Inflammatory macrophage treated with lipopolysaccharide for 4 hours (primary cell): Measurements from ENCODE around the gene SLC12A4.
A peak's percentile ranks its signal among the peaks of the same experiment; 100 is the strongest.

ENCODE experiments used
- DNase-seq: peaks from one replicate; pipeline ENCODE4 v3.0.0-alpha.2; 2020

SLC12A4 gene

DNA sequence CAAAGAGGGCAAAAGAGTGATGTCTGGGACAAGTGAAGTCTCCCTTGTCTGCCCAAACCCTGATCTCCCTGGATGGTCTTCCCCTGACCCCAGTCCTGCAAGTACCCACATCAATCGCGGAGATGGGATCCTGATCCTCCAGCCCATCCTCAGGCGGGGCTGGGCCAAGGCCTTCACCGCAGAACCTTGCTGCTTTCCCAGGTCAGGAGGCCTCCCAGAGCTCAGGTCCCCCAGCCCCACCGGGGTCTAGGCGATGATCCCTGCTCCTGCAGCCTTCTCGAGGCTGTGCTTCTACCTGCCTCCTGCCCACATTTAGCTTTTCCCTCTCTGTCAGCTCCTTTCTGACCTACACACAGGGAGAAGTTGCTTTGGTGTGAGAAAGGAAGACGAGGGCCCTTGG is 6.3 kb downstream of the SLC12A4 start:
- no peak for DNase-seq

DNA sequence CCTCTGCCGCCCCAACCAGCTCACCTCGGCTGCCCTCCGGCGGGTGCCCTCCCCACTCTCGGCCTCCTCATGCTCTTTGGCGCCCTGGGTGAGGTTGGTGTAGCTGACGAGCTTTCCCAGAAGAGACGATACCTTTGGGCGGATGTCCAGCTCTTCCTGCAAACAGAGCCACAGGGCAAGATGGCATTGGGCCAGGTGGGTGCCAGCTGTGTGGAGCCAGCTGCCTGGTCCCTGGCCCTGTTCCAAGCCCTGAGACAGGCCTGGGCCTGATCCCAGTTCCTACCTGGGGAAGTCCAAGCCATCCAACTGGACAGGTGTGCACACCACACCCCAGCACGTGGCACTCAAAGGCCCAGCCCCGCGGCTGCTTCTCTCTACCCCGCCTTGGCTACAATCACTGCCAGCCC is 6.9 kb downstream of the SLC12A4 start:
- no peak for DNase-seq

DNA sequence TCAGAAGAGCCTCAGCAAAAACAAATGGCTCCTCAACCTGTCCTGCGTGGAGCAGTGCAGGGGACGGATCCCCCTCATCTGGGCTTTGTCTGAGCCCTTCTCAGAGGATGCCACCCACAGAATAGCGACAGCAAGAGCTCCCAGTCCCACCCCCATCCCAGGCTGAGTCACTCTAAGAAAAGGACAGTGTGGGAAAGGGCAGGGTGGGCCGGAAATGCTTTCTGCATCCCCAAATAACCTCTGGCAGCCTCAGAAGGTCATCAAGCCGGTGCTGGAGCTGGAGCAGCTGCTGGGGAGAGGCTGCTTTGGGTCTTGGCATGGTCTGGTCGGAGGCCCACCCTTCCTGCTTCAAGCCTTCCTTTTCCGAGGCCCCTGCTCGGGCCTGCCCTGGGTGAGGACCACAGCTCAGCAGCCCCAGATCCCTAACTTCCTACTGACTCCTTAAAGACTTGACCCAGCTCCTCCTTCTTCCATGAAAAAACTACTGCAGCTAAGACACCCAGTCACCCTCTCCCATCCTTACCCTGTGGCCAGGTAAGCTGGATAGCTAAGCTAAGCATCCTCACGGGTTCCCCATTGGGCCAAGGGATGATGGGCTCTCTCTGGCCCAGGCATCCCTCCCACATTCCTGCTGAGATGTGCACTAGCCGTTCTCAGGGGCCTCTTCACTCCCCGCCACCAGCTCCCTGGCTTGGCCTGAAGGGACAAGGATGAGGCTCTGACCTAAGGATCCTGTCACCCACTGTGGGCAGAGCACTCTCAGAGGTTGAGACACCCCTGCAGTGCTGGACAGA is 8.7 kb downstream of the SLC12A4 start:
- DNase-seq: no peak

DNA sequence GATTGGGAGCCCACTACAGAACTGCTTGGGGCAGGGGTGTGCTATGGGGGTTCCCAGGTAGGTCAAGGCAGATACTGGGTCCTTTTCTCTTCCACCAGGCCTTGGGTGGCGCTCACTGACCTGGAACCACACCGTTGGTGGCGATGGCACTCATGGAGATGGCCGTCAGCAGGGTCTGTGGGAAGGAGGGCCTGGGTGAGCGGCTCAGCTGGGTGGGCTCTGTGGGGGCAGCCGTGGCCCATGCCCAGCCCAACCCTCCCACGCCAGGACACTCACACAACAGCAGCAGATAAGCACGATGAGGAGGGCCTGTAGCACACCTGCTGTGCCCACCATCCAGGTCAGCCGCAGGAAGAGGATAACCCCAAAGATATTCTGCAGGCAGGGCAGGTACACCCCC is 10.8 kb downstream of the SLC12A4 start:
- no peak for DNase-seq

DNA sequence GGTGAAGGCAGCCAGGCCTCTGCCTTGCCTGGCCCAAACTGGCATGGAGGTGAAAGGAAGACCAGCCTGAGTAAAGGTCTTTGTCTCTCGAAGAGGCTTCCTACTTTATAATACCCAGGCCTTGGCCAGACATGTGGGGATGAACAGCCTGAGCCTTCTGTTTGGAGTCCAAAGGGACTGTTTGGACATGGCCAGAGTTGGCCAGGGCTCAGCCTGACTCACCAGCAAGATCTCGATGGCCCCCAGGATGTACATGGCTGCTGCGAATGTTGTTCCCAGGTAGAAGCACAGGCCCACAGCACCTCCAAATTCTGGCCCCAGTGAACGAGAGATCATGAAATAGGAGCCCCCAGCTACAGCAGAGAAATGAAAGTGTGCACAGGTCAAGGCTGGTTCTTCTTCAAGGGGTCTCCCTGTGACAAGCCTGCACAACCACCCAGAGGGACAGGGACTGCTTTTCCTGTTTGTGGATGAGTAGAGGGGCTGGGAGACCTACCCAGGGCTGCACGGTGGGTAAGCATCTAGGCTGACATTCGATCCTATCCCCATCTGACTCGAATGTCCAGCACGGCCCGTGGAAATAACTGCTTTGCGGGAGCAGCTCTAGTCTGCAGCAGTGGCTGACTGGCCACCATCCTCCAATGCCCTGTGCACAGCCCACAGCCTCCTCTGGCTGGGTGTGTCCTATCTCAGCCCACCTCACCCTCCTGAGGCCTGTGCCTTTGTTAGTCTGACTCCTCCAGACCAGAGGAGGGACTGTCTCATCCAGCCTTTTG is 13.8 kb downstream of the SLC12A4 start:
- DNase-seq: no peak

DNA sequence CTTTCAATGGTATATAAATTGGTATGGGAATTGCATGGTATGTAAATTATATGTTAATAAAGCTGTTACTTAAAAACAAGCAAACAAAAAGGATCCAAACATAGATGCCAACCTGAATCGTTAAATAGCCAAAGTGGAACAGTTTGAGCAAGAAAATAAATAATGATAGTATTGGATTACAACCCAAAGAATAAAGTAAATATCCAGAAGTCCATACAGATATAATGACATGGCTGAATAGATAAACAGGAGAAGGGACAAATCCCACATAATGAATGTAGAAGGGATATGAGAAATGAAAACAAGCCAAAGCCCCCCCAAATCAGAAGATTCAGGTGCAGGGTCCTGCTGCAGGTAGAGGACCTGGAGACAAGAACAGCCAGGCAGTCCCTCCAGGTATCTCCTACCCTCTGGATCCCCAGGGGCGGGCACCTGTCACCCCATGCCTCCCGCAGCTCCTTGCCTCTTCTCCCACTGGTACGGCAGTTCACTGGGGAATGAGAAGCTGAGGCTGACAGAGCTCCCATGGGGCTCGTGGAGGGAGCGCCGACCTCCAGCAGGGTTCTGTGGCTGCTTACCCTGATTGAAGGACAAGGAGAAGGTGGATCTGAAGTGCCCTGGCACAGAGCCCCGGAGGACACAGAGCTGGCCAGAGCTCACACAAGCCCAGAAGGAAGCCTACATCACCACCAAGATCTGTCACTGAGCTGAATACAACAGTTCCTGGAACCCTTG is 14.6 kb downstream of the SLC12A4 start:
- no peak for DNase-seq

DNA sequence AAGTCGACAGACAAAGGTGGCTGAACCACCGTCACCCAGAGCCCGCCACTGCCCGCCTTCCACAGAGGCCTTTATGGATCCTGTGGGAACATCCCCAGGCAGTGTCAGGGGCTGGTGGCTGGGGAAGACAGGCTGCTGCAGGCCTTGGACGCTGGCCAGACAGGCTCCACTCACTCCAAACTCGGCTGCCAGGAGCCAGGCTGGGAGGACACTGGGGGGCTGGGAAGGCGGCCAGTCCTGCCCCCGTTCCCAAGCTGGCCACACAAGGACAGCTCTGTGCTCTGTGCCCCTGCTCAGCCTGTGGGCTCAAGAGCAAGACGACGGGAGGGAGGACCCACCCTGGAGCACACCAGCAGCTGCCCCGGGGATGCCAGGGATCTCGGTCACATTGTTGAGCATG is 17.0 kb downstream of the SLC12A4 start:
- no peak for DNase-seq

DNA sequence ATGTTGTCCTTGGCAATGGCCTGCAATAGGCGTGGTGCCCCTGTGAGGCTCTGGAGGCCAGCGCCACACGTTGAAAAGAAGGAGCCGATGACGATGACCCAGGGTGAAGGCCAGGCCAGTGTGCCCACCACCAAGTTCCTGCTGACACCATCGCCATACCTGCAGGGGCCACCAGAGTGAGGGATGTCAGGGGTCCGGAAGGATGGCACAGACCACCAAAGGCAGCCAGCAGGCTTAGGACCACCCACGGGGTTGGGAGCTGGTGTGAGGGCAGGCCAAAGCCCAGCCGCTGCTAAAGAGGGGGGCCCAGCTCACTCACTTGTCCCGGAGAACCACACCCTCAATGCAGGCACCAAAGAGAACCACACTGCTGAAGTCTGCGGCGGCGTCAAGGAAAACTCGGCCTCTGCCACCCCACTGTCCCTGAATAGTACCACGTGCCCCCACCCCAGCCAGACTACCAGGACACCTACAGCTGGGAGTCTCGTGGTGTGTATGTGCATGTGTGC is 18.0 kb downstream of the SLC12A4 start:
- DNase-seq: no peak

DNA sequence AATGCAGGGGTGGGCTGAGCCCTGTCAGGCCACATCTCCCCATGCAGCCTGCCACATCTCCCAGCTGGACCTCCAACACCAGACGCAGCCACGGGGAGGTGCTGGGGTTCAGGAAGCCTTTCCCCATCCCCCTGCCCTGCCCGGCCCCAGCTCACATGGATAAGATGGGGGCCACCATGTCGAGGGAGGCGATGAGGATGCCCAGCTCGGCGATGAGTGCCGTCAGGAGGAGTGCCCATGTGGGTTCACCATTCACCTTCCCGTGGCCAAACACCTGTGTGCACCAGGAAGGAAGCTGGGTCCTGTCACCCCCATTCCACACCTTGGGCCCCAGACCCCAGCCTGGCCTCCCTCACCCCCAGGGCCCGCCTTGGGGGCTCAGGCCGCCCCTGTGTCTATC is 18.8 kb downstream of the SLC12A4 start:
- DNase-seq: no peak

DNA sequence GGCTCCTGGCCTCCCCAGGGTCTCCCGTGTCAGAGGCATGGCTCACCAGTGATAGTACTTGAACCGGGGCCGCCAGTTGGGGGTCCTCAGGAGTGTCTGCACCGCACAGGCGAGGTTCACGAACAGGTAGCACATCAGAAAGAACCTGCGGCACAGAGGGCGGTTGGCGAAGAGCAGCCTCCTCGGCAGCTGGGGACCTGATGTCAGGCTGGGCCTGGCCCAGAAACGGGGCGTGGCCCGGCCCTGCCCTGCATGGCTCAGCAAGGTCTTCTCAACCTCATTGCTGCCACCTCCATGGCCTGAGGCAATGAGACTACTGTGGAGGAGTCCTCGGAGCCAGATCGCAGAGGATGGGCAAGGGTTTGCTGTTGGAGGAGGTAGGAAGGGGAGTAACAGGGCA is 20.4 kb downstream of the SLC12A4 start:
- no peak for DNase-seq

DNA sequence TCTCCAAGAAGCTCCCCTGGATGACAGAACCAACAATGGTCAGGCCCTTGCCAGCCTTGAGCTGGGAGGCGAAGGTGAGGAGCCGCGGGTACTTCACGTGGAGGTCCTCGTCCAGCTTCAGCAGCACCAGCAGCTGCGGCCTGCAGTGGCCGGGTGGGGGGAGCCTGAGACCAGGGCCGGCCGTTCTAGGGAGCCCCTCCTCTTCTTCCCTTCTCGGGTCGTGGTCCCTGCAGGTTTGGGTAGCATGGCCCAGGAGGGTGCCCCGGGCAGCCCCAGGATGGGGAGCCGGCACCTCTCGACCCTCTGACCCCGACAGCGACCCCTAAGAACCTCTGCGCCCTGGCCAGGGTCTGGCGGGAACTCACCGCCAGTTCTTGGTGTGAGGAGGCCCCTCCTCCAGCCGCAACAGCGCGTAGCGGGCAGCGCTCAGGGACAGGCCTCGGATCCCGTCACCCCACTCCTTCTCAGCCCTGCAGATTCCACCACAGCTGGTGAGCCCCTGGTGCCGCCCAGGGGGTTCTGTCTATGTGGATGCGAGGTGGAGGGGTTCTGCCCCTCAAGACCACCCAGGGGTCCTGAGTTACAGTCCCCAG is 21.4 kb downstream of the SLC12A4 start:
- no peak for DNase-seq

DNA sequence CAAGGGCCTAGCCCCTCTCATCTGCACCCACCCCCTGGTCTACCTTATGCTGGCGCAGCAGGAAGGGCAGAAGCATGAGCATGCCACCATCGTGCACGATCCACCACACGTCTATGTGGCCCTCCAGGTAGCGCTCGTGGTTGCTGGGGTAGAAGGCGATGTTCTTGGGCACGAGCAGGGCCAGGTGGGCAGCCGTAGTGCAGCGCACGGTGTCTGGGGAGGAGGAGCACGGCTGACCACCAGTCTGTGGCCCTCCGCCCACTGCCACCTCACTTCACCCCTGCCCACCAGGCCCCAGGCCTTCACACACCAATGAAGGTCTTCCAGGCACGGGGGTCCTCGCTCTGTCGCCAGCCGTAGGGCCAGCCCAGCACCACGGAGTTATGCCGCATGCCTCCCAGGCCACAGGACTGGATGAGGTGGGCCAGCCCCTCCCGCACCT is 22.3 kb downstream of the SLC12A4 start:
- DNase-seq: no peak

DNA sequence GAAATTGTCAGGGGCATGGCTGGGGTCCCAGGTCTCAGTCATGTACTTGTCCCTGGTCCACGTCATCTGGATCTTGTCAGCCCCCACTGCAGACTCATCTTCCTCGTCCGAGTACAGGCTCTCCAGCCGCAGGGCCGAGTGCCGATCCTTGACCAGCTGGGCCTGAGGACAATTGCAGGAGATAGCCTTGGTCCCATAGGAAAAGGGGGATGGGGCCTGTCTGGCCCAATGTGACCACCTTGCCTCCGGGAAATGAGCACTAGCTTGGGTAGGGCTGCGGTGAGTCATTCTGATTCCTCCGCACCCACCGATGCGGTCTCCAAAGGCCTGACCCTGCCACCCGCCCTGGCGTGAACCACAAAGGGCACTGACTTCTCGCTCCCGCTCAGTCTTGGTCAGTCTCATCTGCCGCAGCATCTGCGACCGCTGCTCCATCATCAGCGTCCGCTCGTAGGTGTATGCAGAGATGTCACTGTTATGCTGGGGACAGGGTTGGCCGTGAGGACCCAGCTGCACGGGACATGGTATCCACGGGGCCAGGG is 23.0 kb downstream of the SLC12A4 start:
- DNase-seq: no peak

DNA sequence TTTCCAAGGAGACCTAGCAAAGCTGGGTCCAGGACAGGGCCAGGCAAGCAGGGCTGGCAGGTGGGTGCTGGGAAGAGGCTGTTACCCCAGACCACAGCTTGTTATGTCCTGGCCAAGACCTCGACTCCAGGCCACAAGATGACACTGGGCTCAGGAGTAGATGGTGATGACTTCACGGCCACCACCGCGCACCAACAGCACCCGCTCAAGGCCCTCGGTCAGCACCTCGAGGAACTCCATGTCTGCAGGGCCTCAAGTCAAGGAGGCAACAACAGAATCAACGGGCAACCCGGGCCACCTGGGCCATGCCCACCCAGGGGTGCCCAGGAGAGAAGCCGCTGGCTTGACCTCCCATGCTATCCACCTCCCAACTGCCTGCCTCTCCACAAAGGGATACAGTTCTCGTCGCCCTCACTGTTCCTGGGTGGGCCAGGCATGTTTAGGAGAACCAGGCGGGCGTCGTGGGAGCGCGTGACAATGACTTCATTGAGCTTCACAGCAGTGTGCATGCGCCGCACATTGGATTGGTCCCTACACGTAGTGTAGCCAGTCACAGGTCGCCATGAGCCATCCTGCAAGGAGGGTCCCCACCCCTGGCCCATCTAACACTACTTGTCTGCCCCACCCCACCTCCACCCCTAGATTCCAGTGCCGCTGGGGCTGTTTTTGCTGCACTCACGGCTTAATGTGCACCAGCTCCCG is 23.6 kb downstream of the SLC12A4 start:
- DNase-seq: no peak

DNA sequence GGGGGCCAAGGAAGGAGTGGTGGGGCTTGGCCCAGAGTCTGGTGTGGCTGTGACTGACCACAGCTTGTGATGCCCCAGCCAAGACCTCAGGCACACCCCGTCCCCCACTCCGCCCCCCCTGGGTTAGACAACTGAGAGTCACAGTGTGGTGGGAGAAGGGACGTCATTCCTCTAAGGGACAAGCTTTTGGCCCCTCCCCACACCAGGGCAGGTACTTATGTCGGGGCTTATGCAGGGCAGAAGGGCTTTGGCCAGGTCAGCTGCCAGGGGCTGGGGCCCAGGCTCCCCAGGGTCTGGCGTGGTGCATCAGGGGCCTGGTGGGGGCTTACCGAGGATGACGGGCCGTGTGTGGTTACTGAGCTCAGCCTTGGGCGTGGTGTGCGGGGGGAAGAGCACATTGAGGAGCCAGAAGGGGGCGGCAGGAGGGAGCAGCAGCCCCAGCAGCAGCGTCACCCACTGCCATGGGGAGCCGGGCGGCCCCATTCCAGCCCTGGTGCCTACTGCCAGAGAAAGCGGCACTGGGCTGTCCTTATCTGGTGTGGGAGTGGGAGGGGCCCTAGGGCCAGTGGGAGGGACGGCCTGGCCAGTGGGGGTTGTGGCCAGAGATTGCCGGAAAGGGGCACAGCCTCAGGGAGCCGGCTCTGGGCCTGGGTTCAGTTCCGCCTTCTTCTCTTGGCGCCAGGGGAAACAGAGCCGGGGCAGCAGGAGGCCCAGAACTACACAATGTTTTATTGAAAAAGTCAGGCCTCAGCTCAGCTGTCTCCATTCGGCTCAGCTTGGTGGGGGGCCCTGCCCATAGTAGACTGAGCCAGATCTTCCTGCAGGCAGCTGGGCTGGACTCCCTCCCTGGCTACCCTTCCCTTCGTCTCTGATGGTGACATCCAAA is 24.6 kb downstream of the SLC12A4 start, which contains the start of gene LCAT:
Gene LCAT, minus strand, starts transcription at position 502 of the 886 bp plus-strand sequence. Its CDS starts 19 bp downstream, at position 483.
- DNase-seq: no peak

DNA sequence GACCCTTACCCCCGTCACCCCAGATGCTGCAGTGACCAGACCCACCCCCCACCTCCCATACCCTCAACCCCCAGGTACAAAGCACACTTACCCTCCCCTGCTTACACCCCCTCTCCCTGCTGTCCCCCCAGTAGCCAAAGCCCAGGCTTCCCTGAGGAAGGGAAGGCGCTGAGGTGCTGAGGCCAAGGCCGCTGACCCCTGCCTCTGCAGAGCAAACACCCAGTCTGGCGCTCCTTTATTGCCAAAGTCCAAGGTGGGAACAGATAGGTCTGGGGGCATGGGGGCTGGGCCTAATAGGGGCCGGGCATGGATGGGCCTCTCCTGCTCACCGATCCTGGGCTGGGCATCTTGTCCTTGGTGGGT is 25.2 kb downstream of the SLC12A4 start:
- DNase-seq: no peak

DNA sequence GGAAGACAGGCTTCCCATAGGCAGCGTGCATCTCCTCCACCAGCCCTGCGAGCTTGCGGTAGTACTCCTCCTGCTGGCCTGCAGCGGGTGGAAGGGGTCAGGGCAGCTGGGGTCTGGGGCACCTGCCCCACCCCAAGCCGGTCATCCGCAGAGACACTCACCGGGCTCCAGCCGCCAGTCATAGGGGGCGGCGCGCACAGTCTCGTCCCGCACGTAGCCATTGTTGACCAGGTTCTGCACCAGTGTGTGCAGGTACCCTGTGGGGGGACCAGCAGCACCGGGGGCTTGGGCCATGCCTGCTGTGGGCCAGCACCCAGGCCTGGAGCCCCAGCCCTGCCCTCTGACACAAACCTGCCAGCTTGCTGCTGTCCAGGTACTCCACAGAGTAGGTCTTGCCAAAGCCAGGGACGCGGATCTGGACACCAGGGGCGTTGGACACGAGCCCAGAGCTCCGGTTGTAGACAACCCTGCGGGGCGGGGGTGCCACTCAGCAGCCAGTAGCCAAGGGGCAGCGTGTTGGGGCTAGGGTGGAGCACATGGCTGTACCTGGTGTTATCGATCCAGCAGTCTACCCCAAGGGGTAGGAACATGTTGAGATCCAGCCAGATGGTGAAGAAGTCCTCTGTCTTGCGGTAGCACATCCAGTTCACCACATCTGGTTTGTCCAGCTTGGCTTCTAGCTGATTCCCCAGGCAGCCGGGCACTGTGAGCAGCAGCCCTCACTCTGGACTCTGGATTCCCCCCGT is 25.8 kb downstream of the SLC12A4 start:
- DNase-seq: no peak

DNA sequence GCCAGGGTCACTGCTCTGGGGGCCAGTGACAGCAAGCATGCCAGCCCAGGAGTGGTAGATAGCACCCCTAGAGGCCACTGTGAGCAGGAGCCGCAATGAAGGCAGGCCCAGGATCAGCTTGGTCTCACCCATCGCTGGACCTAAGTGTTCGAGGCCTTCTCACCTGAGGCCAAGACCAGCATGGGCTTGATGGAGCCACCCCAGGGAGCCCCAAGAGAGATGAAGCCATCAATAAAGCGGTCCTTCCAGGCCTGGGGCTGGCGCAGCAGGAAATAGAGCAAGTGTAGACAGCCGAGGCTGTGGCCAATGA is 26.3 kb downstream of the SLC12A4 start:
- DNase-seq: peak; percentile 47

DNA sequence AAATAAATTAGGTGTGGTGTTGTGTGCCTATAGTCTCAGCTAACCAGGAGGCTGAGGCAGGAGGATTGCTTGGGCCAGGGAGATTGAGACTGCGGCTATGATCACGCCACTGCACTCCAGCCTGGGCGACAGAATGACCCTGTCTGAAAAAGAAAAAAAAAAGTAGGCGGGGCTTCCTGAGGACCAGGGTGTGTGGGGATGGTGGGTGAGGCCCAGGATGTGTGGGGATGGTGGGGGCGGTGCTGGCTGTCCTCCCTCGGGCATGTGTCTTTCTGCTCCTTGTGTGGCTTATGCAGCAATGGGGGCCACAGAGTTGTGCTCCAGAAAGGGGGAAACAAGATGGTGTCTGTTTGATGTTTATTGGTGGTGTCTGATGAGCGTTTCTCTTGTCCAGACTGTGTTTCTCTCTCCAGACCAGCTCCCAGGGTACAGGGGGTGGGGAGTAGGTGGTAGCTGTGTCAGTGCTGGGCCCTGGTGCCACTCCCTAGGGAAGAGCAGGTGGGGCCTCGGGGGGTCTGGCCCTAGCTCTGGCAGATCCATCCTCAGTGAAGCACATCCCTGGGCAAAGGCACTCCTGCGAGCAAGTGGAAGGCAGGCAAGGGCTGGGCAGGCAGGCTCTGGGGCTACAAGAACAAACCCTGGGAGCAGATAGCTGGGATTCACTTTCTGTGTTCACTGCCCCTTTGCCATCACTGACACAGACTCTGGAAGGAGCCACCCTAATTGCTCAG is 26.8 kb downstream of the SLC12A4 start:
- DNase-seq: no peak
